ENCODE results near the gene ZNF341.

The ZNF341 gene
- total RNA-seq = 4.3 to 6.0 (median 5.5) reads per million in 3 donors

DNA sequence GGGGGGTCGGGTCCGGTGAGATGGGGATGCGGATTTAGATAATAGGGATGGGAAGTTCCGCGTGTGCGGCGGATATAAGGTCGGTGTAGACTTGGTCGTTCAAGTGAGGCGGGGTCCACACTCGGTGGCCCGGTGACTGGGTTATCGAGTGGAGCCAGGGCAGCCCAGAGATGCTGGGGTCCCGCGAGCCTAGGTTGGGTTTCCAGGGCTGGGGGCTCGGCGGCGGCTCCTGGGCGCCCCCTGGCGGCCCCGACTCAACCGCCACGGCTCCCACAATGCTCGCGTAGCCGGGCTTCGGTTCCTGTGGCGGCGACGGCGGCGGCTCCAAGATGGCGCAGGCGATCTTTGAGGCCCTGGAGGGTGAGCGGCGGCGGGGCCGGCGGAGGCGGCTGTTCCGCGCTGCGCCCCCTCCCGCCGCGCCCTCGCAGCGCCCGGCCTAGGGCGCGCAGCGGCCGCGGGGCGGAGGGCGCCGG is at the start of gene ZNF341:
ZNF341 (plus strand) TSS at position 304 of the 473 bp plus-strand sequence; CDS start at position 330, 26 bp downstream.
- peak within 1 kb of the TSS; percentile 56 for H3K27ac ChIP-seq (ENCODE audit: insufficient read depth, low read length, poor library complexity, severe bottlenecking)
- H3K9me3 ChIP-seq (ENCODE audit: control insufficient read depth, low read length) = no peaks in the 10 kb centered on the region
- no peaks in the 10 kb centered on the region for H3K36me3 ChIP-seq (ENCODE audit: control insufficient read depth, insufficient read depth, low read length)
- no peaks in the 10 kb centered on the region for H3K27me3 ChIP-seq (replicated peaks; ENCODE audit: control insufficient read depth, insufficient read depth, low read length, poor library complexity, severe bottlenecking)
- peaks cover 3% of the 10 kb centered on the region for H3K4me1 ChIP-seq (ENCODE audit: control insufficient read depth, insufficient read depth, low read length, poor library complexity, severe bottlenecking)
- DNase-seq = peak in 2 of 3 donors; percentile 82
- H3K4me3 ChIP-seq (ENCODE audit: insufficient read depth, low read depth, low read length, poor library complexity, severe bottlenecking) = peak within 1 kb of the TSS; percentile 60

DNA sequence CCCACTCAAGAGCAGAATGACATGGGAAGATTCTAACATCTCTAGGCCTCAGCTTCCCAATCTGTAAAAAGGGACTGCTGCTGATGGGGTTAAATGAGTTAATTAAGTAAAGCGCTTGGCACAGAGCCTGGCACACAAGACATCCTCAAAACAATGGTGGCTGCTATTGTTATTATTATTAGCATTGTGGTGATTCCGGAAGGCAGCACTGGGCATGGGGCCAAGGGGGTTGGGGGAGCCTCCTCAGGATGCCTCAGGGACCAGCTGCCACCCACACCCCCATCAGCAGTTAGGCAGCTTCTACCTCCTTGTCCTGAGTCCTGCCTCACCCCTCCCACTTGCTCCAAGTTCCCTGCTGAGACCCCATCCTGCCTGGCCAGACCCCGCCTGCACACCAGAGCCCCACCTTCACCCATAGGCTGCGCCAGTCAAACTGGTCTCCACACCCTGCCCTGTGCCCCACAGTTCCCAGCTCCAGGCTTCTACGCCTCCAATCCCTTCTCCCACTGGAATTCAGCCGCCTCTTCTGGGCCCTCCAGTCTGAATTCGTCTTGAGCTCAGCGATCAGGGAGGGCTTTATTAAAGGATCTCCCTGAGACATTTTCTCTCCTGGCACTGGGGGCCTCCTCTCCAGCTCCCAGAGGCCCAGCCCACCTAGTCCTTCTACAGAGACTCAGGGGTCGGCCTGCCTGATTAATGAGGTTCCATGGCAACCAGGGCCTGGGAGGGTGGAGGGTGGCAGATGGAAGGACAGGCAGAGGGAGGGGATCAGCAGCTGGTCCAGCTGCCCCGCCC is 47.1 kb upstream of the ZNF341 start:
- peaks cover 22% of the 10 kb centered on the region for H3K4me1 ChIP-seq (ENCODE audit: control insufficient read depth, insufficient read depth, low read length, poor library complexity, severe bottlenecking)
- no peak overlapping the region for H3K4me3 ChIP-seq (ENCODE audit: insufficient read depth, low read depth, low read length, poor library complexity, severe bottlenecking)
- no peaks in the 10 kb centered on the region for H3K9me3 ChIP-seq (ENCODE audit: control insufficient read depth, low read length)
- DNase-seq = no peak
- no peaks in the 10 kb centered on the region for H3K36me3 ChIP-seq (ENCODE audit: control insufficient read depth, insufficient read depth, low read length)
- H3K27ac ChIP-seq (ENCODE audit: insufficient read depth, low read length, poor library complexity, severe bottlenecking) = peak overlapping the region; percentile 44
- H3K27me3 ChIP-seq (replicated peaks; ENCODE audit: control insufficient read depth, insufficient read depth, low read length, poor library complexity, severe bottlenecking) = no peaks in the 10 kb centered on the region

DNA sequence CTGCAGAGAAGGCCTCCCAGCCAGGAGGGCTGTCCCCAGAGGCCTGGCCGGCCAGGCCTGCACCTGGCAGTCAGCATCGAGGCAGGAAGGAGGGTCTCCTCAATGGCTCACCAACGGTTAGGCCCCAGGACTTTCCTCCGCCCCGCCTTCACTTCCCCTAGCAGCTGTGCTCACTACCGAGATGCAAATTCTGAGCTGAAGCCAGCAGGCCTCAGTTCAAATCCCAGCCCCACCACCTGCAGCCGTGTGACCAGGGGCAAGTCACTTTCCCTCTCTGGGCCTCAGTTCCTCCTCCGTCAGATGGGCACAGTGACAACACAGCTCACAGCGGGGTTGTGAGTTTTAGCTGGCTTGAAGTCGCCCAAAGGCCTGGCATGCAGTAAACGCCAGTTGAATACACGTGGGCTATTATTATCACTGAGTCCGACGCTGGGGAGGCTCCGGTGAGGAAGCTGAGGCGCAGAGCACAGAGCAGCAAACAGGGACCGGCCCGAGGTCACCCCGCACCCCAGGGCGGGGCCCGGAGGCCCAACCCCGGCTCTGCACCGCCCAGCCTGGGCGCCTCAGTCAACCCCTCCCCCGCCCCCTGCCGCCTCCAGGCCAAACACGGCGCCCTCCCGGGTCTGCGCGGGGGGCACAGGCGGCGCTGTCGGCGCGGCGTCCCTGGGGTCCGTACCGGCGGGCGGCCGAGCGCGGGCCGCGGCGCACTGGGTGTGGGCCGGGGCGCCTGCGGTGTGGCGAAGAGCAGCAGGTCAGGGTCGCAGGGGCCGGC is 46.3 kb upstream of the ZNF341 start:
- Histone ChIP-seq H3K27me3 (replicated peaks; ENCODE audit: control insufficient read depth, insufficient read depth, low read length, poor library complexity, severe bottlenecking) (no peaks in the 10 kb centered on the region), H3K36me3 (ENCODE audit: control insufficient read depth, insufficient read depth, low read length) (no peaks in the 10 kb centered on the region), H3K9me3 (ENCODE audit: control insufficient read depth, low read length) (no peaks in the 10 kb centered on the region), H3K4me1 (ENCODE audit: control insufficient read depth, insufficient read depth, low read length, poor library complexity, severe bottlenecking) (peaks cover 17% of the 10 kb centered on the region), H3K4me3 (ENCODE audit: insufficient read depth, low read depth, low read length, poor library complexity, severe bottlenecking) (peak overlapping the region; percentile 44), H3K27ac (ENCODE audit: insufficient read depth, low read length, poor library complexity, severe bottlenecking) (peak overlapping the region; percentile 44)
- DNase-seq = peak; percentile 19 to 35 (median 20)

DNA sequence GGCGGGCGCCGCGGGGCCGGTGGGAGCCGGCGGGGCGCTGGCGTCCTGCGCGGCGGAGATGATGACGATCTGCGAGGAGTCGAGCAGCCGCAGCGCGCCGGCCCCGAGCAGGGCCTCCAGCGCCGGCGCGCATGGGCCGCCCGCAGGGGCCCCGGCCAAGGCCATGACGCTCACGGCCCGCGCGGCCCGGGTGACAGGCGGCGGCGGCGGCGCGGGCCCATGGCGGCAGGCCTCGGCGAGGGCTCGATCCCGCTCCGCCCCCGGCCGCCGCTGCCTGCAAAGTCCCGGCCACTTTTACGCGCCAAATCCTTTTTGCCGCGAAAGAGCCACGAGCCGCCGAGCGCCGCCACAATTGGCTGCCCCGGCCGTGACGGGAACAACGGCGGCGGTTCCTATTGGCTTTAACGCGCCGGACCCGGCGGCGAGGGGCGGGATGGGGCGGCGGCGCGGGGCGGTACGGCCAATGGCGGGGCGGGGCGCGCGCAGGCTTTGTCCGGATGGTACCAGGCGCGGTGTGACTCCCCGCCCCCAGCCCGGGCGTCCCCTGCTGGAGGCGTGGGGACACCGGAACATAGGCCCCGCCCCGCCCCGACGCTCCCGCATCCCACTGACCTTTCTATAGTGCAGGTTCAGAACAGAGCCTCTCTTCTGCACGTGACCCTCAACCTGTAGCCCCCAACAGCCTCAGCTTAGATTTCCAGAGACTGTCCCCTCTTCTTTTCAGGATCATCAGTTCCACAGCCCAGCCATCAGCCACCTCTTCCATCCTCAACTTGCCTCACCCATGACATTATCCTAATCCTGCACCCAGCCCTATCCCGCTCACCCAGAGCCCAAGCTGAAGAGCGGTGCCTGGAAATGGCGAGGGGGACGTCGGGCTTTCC is 45.5 kb upstream of the ZNF341 start, which contains the start of gene E2F1:
E2F1 (minus strand) TSS at position 286 of the 884 bp plus-strand sequence; CDS start at position 165, 121 bp downstream.
- H3K4me3 ChIP-seq (ENCODE audit: insufficient read depth, low read depth, low read length, poor library complexity, severe bottlenecking) = peak within 1 kb of the TSS; percentile 44
- peak within 1 kb of the TSS; percentile 44 for H3K27ac ChIP-seq (ENCODE audit: insufficient read depth, low read length, poor library complexity, severe bottlenecking)
- H3K9me3 ChIP-seq (ENCODE audit: control insufficient read depth, low read length) = no peaks in the 10 kb centered on the region
- H3K27me3 ChIP-seq (replicated peaks; ENCODE audit: control insufficient read depth, insufficient read depth, low read length, poor library complexity, severe bottlenecking) = no peaks in the 10 kb centered on the region
- H3K36me3 ChIP-seq (ENCODE audit: control insufficient read depth, insufficient read depth, low read length) = no peaks in the 10 kb centered on the region
- H3K4me1 ChIP-seq (ENCODE audit: control insufficient read depth, insufficient read depth, low read length, poor library complexity, severe bottlenecking) = peaks cover 17% of the 10 kb centered on the region
- peak; percentile 89 to 93 (median 90) for DNase-seq

DNA sequence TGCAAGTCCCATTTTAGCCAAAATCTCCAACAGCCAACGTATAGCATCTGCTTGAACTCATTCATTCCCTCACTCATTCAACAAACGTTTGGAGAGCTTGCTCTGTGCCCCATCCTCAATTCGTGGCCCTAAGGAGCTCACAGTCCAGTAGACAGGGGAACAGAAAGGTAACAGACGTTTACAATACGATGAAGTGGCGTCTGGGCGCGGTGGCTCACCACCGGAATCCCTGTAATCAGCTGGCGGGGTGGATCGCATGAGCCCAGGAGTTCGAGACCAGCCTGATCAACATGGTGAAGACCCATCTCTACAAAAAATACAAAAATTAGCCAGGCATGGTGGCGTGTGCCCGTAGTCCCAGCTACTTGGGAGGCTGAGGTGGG is 44.8 kb upstream of the ZNF341 start:
- DNase-seq = no peak
- no peaks in the 10 kb centered on the region for H3K36me3 ChIP-seq (ENCODE audit: control insufficient read depth, insufficient read depth, low read length)
- H3K4me1 ChIP-seq (ENCODE audit: control insufficient read depth, insufficient read depth, low read length, poor library complexity, severe bottlenecking) = peaks cover 17% of the 10 kb centered on the region
- no peaks in the 10 kb centered on the region for H3K9me3 ChIP-seq (ENCODE audit: control insufficient read depth, low read length)
- no peaks in the 10 kb centered on the region for H3K27me3 ChIP-seq (replicated peaks; ENCODE audit: control insufficient read depth, insufficient read depth, low read length, poor library complexity, severe bottlenecking)
- peak overlapping the region; percentile 0 for H3K4me3 ChIP-seq (ENCODE audit: insufficient read depth, low read depth, low read length, poor library complexity, severe bottlenecking)
- H3K27ac ChIP-seq (ENCODE audit: insufficient read depth, low read length, poor library complexity, severe bottlenecking) = peak overlapping the region; percentile 27

DNA sequence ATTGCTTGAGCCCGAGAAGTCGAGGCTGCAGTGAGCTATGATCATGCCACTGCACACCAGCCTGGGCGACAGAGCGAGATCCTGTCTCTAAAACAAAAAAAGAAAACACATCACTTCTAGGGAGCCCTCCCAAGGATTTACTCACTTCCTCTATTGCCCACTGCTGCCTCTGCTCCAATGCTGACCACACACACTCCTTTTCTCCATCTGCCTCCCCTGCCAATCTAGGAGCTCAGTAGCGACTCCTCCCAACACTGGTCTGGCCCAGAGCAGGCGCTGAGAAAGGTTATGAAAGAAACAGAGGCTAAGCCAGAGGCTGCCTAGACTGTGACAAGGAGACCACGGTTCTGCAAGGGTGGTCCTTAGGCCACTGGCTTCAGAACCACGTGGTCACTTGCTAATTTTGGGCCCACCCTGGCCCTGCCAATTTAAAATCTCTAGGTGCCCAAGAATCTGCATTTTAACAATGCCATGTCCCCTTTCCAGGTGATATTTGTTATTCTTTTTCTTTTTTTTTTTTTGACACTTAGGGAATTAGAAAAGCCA is 44.4 kb upstream of the ZNF341 start:
- peaks cover 17% of the 10 kb centered on the region for H3K4me1 ChIP-seq (ENCODE audit: control insufficient read depth, insufficient read depth, low read length, poor library complexity, severe bottlenecking)
- no peak for DNase-seq
- H3K4me3 ChIP-seq (ENCODE audit: insufficient read depth, low read depth, low read length, poor library complexity, severe bottlenecking) = no peak overlapping the region
- H3K27me3 ChIP-seq (replicated peaks; ENCODE audit: control insufficient read depth, insufficient read depth, low read length, poor library complexity, severe bottlenecking) = no peaks in the 10 kb centered on the region
- no peaks in the 10 kb centered on the region for H3K36me3 ChIP-seq (ENCODE audit: control insufficient read depth, insufficient read depth, low read length)
- no peak overlapping the region for H3K27ac ChIP-seq (ENCODE audit: insufficient read depth, low read length, poor library complexity, severe bottlenecking)
- H3K9me3 ChIP-seq (ENCODE audit: control insufficient read depth, low read length) = no peaks in the 10 kb centered on the region

DNA sequence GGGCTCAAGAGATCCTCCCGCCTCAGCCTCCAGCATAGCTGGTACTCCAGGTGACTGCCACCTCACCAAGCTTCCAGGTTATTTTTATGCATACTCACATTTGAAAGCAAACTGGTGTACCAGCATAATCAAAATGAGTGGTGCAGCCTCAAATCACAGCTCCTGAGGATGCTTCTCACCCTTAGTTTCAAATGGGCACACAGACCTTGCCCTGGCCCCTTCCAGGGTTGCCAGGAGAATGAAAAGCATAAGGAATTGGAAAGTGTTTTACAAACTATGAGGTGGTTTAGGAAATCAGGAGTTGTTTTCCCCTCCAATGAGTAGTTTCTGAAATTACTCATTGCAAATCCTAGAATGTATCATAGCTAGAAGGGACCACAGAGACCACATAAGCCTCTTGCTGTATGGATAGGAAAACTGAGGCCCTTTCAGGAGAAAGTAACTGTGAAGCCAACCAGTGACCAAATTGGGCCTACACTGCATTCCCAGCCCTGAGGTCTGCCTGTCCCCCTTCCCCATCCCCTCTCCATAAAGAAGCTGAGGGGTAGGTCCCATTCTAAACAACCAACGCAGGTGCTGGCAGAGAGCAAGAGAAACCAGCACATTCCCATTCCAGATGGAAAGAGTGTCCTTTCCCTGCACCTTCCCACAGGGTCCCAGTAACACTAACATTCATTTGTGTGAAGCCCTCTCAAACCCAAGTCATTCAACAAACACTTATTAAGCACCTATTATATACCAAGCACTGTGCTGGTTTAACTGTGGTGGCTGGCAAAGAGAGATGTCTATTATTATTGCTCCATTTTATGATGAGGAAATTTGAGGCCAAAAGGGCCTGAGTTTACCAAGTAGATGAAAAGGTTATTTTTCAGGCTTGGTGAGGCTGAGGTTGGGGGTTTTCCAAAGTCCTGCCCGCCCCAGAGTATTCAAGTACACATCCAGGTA is 43.5 kb upstream of the ZNF341 start:
- no peaks in the 10 kb centered on the region for H3K36me3 ChIP-seq (ENCODE audit: control insufficient read depth, insufficient read depth, low read length)
- no peak for DNase-seq
- H3K27ac ChIP-seq (ENCODE audit: insufficient read depth, low read length, poor library complexity, severe bottlenecking) = peak overlapping the region; percentile 4
- no peaks in the 10 kb centered on the region for H3K9me3 ChIP-seq (ENCODE audit: control insufficient read depth, low read length)
- H3K4me3 ChIP-seq (ENCODE audit: insufficient read depth, low read depth, low read length, poor library complexity, severe bottlenecking) = no peak overlapping the region
- peaks cover 17% of the 10 kb centered on the region for H3K4me1 ChIP-seq (ENCODE audit: control insufficient read depth, insufficient read depth, low read length, poor library complexity, severe bottlenecking)
- H3K27me3 ChIP-seq (replicated peaks; ENCODE audit: control insufficient read depth, insufficient read depth, low read length, poor library complexity, severe bottlenecking) = no peaks in the 10 kb centered on the region

DNA sequence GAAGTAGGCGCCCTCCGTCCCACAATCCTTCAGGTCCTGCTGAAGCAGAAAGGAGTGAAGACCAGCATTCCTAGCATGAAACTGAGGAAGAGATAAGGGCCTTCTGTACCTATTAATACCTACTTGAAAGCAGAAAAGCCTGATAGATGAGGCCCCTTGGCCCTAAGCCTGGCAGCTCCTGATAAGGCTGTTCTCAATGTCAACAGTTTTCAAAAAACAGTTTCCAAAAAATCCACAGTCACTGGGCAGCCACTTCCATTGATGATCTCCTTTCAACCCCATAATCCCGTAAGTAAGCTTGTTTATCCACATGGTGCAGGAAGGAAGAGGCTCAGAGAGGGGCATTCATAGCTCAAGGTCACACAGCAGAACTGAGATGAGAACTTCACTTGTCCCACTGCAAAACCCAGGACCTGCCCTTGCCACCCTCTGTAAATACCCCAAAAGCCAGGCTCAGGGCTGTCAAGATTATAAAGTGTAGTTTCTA is 42.8 kb upstream of the ZNF341 start:
- Histone ChIP-seq H3K4me1 (ENCODE audit: control insufficient read depth, insufficient read depth, low read length, poor library complexity, severe bottlenecking) (peaks cover 17% of the 10 kb centered on the region), H3K27ac (ENCODE audit: insufficient read depth, low read length, poor library complexity, severe bottlenecking) (peak overlapping the region; percentile 22), H3K9me3 (ENCODE audit: control insufficient read depth, low read length) (no peaks in the 10 kb centered on the region), H3K36me3 (ENCODE audit: control insufficient read depth, insufficient read depth, low read length) (no peaks in the 10 kb centered on the region), H3K27me3 (replicated peaks; ENCODE audit: control insufficient read depth, insufficient read depth, low read length, poor library complexity, severe bottlenecking) (no peaks in the 10 kb centered on the region), H3K4me3 (ENCODE audit: insufficient read depth, low read depth, low read length, poor library complexity, severe bottlenecking) (no peak overlapping the region)
- DNase-seq = no peak

All from effector memory CD4-positive, alpha-beta T cell (primary cell).